Activated CD8-positive, alpha-beta memory T cell treated with anti-CD3 and anti-CD28 coated beads, Interleukin-2, amount 10 ng/mL, durations not matched to agents 7 days and 5 days (primary cell): ENCODE measurements around the gene C5orf15. TPM values are rescaled to one million over a fixed set of nuclear protein-coding genes. Genes with fewer than 3 reads are reported as not detected.

ENCODE experiments used
- ATAC-seq: fragments of 150-1000 bp; cut with Tn5 transposase; one replicate; pipeline ENCODE4 v1.10.0; 2021; ENCODE audit warnings: moderate library complexity
- CTCF ChIA-PET: fragments of 350-600 bp; sonication (Branson Sonifier 250); formaldehyde crosslinking; loops from one replicate; lab custom pipeline; 2021; ENCODE audit warnings: antibody characterized with exemption; lab: Charles Lee
- DNase-seq: peaks from one replicate; pipeline ENCODE4 v3.0.0-alpha.2; 2020
- H3K27ac Mint-ChIP-seq: one replicate; pipeline ENCODE4 v1.8.0; 2021; ENCODE audit warnings: mild to moderate bottlenecking, mixed read lengths
- H3K27me3 Mint-ChIP-seq: one replicate; pipeline ENCODE4 v1.8.0; 2021; ENCODE audit warnings: mixed read lengths
- H3K36me3 Mint-ChIP-seq: one replicate; pipeline ENCODE4 v1.8.0; 2021; ENCODE audit warnings: mild to moderate bottlenecking, mixed read lengths
- H3K4me1 Mint-ChIP-seq: one replicate; pipeline ENCODE4 v1.8.0; 2021; ENCODE audit warnings: mixed read lengths
- H3K4me3 Mint-ChIP-seq: one replicate; pipeline ENCODE4 v1.8.0; 2021; ENCODE audit warnings: mild to moderate bottlenecking, moderate library complexity, mixed read lengths
- H3K9me3 Mint-ChIP-seq: one replicate; pipeline ENCODE4 v1.8.0; 2022; ENCODE audit warnings: low read depth, mixed read lengths
- total RNA-seq, 2 experiments: library from RNA; stranded (reverse); gene quantifications; one replicate each; pipeline ENCODE4 v1.2.3, GENCODE V29; 2021

The C5orf15 gene
- total RNA-seq, 2 experiments from 2014 or later, result 20.9 to 25.7 TPM

DNA sequence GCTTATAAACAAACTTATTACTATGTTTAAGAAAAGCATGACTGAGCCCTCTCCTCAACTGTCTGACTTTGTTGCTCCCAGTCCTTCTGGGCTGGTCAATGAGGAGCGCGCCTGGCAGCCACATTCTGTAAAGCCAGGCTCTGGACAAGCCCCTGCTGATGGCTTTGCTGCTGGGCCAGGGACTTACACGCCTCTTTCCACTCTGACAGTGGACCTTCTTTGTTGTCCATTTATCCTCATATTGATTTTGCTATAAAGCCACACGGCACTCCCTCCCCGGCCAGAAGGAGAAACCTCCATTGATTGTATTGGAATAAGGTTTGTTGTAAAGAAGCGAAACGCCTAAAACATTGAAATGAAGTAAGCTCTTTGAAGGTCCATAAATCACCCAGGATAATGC, 50.6 kb downstream of the C5orf15 start:
- Mint-ChIP-seq H3K4me1 (peaks cover 5% of the 10 kb centered on the region), H3K27ac (no peak overlapping the region), H3K36me3 (no peaks in the 10 kb centered on the region), H3K4me3 (no peak overlapping the region), H3K27me3 (peaks cover 10% of the 10 kb centered on the region), H3K9me3 (no peaks in the 10 kb centered on the region)
- ATAC-seq, result no peak
- CTCF ChIA-PET, result no interaction called here
- no peak for DNase-seq

DNA sequence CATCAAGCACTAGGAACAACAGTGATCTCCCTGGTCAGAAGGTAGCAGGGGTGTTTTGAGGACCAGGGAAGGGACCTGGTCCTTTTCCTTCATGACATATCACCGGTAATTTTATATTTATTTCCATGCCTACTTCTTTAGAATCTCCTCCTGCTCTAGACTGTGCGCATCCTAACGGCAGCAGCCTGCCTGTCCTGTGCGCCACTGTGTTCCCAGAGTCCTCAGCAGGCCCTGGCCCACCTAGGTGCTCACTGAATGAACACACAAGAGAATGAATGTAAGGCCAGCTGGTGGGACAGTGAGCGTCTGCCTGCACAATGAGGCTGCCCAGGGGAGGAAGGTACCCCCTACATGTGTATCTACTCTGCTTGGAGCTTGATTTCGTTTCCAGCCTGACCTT, 51.5 kb downstream of the C5orf15 start:
- Mint-ChIP-seq H3K4me1 (peaks cover 5% of the 10 kb centered on the region), H3K36me3 (no peaks in the 10 kb centered on the region), H3K4me3 (no peak overlapping the region), H3K27me3 (peaks cover 3% of the 10 kb centered on the region), H3K27ac (no peak overlapping the region), H3K9me3 (no peaks in the 10 kb centered on the region)
- DNase-seq, result no peak
- CTCF ChIA-PET, result no interaction called here
- ATAC-seq, result no peak

DNA sequence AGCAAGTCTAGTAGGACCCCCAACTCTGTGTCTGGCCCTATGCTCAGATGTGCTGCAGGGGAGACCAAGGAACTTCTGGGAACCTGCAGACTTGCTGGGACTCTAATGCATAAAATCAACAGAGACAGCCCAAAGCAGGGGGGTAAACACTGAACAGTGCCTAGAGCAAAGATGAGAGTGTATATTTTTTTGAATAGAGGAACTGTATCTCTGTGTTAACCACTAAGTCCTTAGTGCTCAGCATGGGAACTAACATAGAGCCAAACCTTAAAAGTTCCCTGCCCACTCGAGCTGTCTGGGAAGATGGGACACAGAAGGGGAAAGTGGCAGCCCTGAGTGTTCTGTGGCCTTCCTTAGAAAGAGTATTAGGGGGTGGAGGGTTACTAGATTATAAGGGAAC, 51.9 kb downstream of the C5orf15 start:
- ATAC-seq (no peak), DNase-seq (no peak)
- H3K36me3 Mint-ChIP-seq, result no peaks in the 10 kb centered on the region
- peaks cover 5% of the 10 kb centered on the region for H3K4me1 Mint-ChIP-seq
- no peaks in the 10 kb centered on the region for H3K9me3 Mint-ChIP-seq
- peaks cover 2% of the 10 kb centered on the region for H3K27me3 Mint-ChIP-seq
- CTCF ChIA-PET, result interaction anchor here (1.3 kb wide), 1 partner anchor 14 kb away, joined by 3 read pairs; no protein-coding TSS in a partner anchor
- no peak overlapping the region for H3K4me3 Mint-ChIP-seq
- no peak overlapping the region for H3K27ac Mint-ChIP-seq

DNA sequence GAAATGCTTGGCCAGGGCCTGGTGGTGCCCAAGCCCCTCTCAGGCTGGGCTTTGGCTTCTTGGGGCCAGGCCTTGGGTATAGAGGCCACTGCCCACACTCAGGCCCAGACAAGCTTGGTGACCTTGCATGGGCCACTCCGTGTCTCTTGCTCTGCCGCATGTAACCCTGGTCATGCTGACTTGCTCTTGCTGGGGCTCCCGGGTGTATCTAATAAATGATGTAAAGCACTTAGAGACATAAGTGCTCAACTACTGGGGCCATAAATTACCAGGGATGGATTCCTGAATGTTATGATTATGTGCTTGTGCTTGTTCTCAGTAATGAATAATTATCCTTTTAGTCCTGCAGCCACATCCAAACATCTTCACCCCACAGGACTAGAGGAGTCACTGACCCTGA, 54.0 kb downstream of the C5orf15 start:
- Mint-ChIP-seq H3K4me1 (peaks cover 2% of the 10 kb centered on the region), H3K27me3 (peaks cover 2% of the 10 kb centered on the region), H3K4me3 (no peak overlapping the region), H3K27ac (no peak overlapping the region), H3K36me3 (no peaks in the 10 kb centered on the region), H3K9me3 (no peaks in the 10 kb centered on the region)
- ATAC-seq (no peak), DNase-seq (no peak)
- CTCF ChIA-PET, result no interaction called here

DNA sequence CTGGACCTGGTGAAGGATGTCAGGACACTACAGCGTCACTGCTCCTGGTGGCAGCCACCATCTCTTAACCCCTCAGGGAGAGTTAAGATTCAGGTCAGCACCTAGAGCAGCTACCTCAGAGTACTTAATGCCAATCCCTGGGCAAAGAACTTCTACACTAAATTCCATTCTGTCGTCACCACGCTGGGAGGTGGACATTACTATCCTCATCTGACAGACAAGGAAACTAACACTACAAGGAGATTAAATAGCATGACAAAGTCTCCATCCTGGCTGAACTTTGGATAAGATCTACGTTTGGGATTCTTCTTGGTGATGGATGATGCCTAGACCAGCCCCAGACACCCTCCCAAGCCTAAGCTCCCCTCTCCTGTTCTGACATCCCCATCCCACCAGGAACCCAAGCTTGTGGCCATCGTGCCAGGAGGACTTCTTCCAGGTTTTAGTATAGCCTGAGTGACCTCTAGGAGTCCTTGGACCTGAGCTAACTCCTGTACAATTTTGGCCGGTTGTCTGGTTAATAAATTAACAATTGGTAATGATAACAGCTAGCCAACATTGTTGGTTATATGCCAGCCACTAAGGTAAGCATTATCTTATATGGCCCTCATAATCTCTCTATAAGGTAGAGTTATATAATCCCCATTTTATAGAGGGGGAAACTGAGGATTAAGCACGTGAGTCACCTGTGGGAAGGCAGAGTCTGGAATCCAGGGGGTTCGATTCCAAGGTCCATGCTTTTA, 54.8 kb downstream of the C5orf15 start:
- peaks cover 2% of the 10 kb centered on the region for H3K27me3 Mint-ChIP-seq
- CTCF ChIA-PET, result no interaction called here
- H3K36me3 Mint-ChIP-seq, result no peaks in the 10 kb centered on the region
- H3K9me3 Mint-ChIP-seq, result no peaks in the 10 kb centered on the region
- H3K4me3 Mint-ChIP-seq, result no peak overlapping the region
- no peak overlapping the region for H3K27ac Mint-ChIP-seq
- H3K4me1 Mint-ChIP-seq, result no peaks in the 10 kb centered on the region
- DNase-seq, result no peak
- no peak for ATAC-seq

DNA sequence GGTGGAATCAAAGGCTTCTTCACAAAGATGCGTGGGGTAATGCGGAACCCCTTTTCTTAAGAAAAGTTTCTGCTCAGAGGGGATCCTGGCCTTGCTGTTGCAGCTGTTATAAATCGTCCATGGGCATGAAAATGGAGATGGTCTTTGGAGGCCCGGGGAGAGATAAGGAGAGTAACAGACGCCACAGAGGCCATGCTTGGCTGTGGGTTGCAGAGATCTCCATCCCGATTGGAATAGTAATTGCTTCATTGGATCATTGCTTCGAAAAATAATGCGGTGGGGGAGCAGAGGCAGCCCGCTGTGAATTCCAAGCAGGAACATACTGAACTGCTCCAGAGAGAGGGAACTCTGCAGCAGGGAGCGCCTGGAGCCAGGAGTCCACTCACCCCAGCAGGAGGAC, 55.5 kb downstream of the C5orf15 start:
- no peak overlapping the region for H3K4me3 Mint-ChIP-seq
- no peaks in the 10 kb centered on the region for H3K36me3 Mint-ChIP-seq
- ATAC-seq, result no peak
- no peak overlapping the region for H3K27ac Mint-ChIP-seq
- CTCF ChIA-PET, result no interaction called here
- no peaks in the 10 kb centered on the region for H3K9me3 Mint-ChIP-seq
- peaks cover 2% of the 10 kb centered on the region for H3K27me3 Mint-ChIP-seq
- H3K4me1 Mint-ChIP-seq, result no peaks in the 10 kb centered on the region
- no peak for DNase-seq

DNA sequence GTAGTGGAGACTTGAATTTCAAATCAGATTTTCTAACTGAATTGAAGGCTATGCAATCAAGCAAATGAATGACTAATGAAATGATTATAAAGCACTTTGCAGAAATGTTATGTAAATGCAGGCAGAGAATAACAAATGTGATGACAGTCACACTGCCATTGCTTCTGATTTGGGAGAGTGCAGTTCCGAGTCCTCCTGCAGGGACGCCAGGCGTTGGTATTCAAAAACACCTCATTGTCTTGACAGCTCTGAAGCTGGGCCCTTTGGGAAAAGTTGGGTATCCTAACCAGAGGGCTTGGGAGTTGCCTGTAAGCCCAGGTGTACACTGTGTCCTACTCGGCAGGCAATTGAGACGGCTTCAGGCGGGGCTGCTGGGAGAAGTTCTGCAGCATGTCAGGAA, 57.9 kb downstream of the C5orf15 start:
- ATAC-seq, result no peak
- no peaks in the 10 kb centered on the region for H3K4me1 Mint-ChIP-seq
- no peaks in the 10 kb centered on the region for H3K36me3 Mint-ChIP-seq

DNA sequence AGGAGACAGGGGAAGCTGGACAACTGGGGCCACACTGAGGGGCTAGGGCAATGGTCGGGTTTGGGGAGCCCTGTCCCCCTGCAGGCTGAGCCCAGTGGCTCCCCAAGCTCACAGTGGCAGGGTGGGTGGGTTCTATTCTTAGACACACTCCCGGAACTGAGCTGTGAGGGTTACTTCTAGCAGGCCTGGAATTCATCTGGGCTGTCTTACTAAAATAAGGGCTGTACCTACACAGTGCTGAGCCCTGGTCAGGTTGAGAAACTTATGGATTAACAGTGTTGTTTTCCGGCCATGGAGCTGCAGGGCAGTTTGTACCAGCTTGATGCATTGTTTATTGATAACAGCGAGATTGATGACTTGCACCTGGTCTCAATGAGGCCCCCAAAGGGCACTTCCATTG, 58.8 kb downstream of the C5orf15 start:
- Mint-ChIP-seq H3K4me1 (no peaks in the 10 kb centered on the region), H3K9me3 (no peaks in the 10 kb centered on the region), H3K27me3 (no peaks in the 10 kb centered on the region), H3K27ac (no peak overlapping the region), H3K36me3 (no peaks in the 10 kb centered on the region), H3K4me3 (no peak overlapping the region)
- DNase-seq, result no peak
- CTCF ChIA-PET, result no interaction called here
- no peak for ATAC-seq

More for the DNA sequence above, 57.9 kb downstream of the C5orf15 start:
- no peak overlapping the region for H3K27ac Mint-ChIP-seq
- H3K4me3 Mint-ChIP-seq, result no peak overlapping the region
- peaks cover 1% of the 10 kb centered on the region for H3K27me3 Mint-ChIP-seq
- CTCF ChIA-PET, result no interaction called here
- no peak for DNase-seq
- no peaks in the 10 kb centered on the region for H3K9me3 Mint-ChIP-seq

DNA sequence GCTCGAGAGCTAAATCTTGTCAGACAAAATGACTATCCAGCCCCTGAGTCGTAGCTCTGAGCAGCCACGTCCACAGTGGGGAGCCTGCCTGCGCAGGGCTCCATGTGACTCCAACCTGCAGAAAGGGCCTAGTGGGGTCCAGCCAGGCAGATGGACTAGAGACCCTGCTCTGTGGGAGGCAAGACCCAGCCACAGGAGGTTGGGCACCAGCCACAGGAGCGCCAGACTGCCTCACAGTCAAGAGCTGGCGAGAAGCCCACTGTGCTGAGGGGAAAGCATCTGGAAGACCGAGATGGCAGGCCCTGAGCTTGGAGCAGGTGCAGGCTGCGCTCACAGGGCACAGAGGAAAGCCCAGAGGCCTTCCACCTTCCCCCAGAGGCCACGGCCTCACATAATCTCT, 61.4 kb downstream of the C5orf15 start:
- no peak for ATAC-seq
- CTCF ChIA-PET, result interaction anchor here (1.3 kb wide), 1 partner anchor 133 kb away, joined by 3 read pairs; no protein-coding TSS in a partner anchor
- no peaks in the 10 kb centered on the region for H3K9me3 Mint-ChIP-seq
- H3K27ac Mint-ChIP-seq, result no peak overlapping the region
- DNase-seq, result no peak
- H3K4me1 Mint-ChIP-seq, result no peaks in the 10 kb centered on the region
- H3K4me3 Mint-ChIP-seq, result no peak overlapping the region
- H3K27me3 Mint-ChIP-seq, result no peaks in the 10 kb centered on the region
- no peaks in the 10 kb centered on the region for H3K36me3 Mint-ChIP-seq

DNA sequence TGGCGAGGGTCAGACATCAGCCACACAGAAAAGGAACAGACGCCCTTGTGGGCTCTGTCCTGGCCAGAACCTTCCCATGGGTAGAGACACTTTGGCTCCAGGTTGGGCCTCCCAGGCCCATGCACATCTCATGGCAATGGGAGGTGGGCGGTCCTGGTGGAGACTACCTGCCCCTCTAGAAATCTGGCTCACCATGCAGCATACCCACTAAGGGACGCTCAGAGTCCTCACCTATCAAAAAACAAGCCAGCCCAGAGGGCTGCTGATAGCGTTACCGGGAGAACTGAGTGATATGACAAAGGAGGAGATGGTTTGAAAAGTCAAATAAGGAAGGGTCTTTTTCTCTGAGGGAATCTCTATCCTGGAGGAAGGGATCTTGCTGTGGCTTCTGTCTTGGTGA, 62.1 kb downstream of the C5orf15 start:
- Mint-ChIP-seq H3K27me3 (no peaks in the 10 kb centered on the region), H3K9me3 (no peaks in the 10 kb centered on the region), H3K4me1 (no peaks in the 10 kb centered on the region), H3K4me3 (no peak overlapping the region), H3K36me3 (no peaks in the 10 kb centered on the region), H3K27ac (no peak overlapping the region)
- DNase-seq, result no peak
- no peak for ATAC-seq
- CTCF ChIA-PET, result interaction anchor here (1.3 kb wide), 1 partner anchor 133 kb away, joined by 3 read pairs; no protein-coding TSS in a partner anchor

Other genes starting within 250 kb of the C5orf15 start
- gene VDAC1, start 36.4 kb upstream of the C5orf15 start, total RNA-seq, result 100 to 1,000 TPM; 204 to 258 TPM
- gene TCF7, start 146.1 kb upstream of the C5orf15 start, total RNA-seq, result 1 to 10 TPM; 7.0 to 7.9 TPM
- 100 to 1,000 TPM; 172 to 189 TPM for gene SKP1, start 208.3 kb upstream of the C5orf15 start, total RNA-seq